NCI-H2107 (cell line): ENCODE data around the gene PDZD4.

Experiments
- DNase-seq: peaks from one replicate; lab custom pipeline; 2025; lab: John Stamatoyannopoulos, UW

The PDZD4 gene

GRCh38 chrX:153782871-153783270, 47.5 kb downstream of the PDZD4 start:
- no peak for DNase-seq

DNA sequence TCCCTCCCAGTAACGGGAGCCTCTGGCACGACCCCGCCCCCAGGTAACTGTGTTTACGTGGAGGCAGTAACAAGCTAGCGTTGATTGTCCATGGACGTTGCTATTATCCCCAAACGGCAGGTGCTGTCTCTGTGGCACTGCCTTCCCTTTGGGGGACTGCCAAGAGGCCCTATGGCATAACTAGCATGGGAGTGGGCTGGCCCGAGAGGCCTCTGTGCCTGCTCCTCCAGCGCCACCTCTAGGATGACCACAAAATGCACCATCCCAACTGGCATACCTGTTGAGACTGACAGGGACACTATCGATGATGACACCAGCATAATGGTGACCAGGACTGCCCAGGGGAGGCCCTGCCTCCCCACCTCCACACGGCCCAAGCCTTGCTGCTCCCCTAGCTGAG, 48.0 kb downstream of the PDZD4 start:
- DNase-seq = peak; percentile 78

GRCh38 chrX:153781428-153782047, 48.8 kb downstream of the PDZD4 start:
- DNase-seq = peak; percentile 43

GRCh38 chrX:153780678-153781427, 49.5 kb downstream of the PDZD4 start, which contains the start of gene SRPK3:
SRPK3 (plus strand) TSS chrX:153781041; CDS start chrX:153781087, 46 bp downstream.
- DNase-seq = no peak

DNA sequence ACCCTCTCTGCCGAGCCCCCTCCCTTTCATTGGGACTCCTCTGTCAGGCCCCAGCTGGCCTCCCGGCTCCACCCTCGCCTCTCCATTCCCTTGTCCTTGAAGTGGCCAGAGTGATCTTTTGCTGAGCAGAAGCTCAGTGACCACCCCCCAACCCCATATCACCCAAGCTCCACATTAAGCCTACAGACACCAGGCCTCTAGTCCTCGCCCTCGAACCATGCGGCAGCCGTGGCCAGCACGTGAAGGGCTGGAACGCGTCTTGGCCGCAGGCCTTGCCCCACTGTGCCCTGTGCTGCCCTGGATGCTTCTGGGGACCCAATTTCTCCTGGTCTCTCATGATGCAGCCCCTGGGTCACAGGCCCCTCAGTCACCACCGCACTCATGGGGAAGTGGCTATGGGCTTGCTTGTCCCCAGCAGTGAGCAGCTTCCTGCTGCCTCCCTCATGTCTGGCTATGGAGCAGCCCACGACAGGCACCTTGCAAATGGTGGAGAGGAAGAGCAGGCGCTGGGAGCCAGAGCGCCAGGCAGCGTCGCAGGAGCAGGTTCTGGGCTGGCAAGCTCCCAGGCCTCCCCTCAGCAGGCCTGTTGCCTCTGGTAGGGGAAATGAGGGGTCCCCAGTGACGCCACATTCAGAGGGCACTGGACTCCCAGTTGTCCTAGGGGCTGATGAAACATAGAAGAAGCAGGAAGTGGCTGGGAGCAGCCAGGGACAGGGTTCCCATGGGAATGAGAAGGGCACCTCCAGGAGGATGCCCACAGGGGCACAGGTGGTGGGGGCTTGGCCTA, 50.3 kb downstream of the PDZD4 start:
- DNase-seq = no peak

- no peak for DNase-seq
Observed at GRCh38 chrX:153778684-153779101, 51.7 kb downstream of the PDZD4 start.

DNA sequence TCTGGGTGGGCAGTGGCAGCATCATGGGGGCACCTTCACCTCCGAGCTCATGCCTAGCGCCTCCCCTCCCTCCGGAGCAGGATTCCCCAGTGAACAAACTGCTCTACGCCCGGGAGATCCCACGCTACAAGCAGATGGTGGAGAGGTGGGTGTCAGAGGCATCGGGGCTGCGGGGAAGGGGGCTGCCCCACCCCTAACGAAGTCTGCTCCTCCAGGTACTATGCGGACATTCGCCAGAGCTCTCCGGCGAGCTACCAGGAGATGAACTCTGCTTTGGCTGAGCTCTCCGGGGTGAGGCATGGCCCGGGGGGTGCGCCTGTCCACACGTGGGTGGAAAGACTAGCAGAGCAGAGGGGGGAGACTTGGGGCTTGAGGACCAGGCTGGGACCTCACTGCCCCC, 52.2 kb downstream of the PDZD4 start:
- no peak for DNase-seq

GRCh38 chrX:153777261-153778090, 52.9 kb downstream of the PDZD4 start:
- DNase-seq = no peak

DNA sequence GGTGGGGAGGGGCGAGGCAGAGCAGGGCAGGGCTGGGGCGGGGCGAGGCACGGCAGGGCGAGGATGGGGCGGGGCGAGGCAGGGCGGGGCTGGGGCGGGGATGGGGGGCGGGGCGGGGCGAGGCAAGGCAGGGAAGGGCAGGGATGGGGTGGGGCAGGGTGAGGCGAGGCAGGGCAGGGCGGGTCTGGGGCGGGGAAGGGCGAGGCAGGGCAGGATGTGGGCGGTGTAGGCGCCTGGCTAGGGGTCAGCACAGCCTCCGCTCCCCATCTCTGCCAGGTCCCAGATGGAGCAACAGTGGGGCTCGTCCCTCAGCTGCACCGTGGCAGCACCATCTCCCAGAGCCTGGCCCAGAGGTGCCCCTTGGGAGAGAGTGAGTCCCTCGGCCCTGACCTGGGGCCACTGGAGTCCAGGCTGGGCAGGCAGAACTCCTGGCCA, 53.7 kb downstream of the PDZD4 start:
- no peak for DNase-seq

DNA sequence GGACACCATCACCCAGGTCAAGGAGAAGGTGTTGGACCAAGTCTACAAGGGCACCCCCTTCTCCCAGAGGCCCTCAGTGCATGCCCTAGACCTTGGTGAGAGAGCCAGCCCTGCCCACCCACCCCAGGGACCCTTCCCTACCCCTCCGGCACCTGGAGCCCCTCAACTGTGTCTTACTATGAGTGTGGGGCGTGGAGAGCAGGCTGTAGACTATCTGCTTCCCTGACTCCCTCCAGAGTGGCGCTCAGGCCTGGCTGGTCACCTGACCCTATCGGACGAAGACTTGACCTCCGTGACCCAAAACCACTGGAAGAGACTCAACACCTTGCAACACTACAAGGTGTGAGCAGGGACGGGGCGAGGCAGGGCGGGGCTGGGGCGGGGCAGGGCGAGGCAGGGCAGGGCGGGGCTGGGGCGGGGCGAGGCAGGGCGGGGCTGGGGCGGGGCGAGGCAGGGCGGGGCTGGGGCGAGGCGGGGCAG, 54.2 kb downstream of the PDZD4 start:
- DNase-seq = no peak

- no peak for DNase-seq
Observed at GRCh38 chrX:153775293-153776119, 54.8 kb downstream of the PDZD4 start.

GRCh38 chrX:153774576-153775292, 55.6 kb downstream of the PDZD4 start:
- DNase-seq = no peak

GRCh38 chrX:153773741-153774575, 56.4 kb downstream of the PDZD4 start:
- DNase-seq = no peak

DNA sequence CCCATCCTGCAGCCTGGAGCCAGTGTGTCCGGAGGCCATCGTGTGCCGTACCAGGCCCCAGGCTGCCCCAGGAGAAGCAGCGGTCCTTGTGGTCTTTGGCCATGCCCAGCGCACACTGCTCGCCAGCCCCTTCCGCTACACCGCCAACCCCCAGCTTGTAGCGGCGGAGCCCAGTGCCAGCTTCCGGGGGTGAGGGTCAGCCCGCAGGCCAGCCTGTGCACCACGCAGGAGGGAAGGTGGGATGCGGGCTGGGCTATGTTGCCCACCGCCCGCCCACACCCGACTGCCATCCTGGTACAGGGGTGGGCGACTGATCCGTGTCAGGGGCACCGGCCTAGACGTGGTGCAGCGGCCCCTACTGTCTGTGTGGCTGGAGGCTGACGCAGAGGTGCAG, 57.1 kb downstream of the PDZD4 start:
- no peak for DNase-seq

- DNase-seq = no peak
Observed at GRCh38 chrX:153772316-153773217, 57.8 kb downstream of the PDZD4 start.

GRCh38 chrX:153771415-153772315, 58.7 kb downstream of the PDZD4 start:
- no peak for DNase-seq
